Stimulated activated CD8-positive, alpha-beta memory T cell treated with anti-CD3 and anti-CD28 coated beads, Interleukin-7, amount 100 ng/mL, for 24 hours (primary cell): Measurements from ENCODE around the gene USP15.
"Not testable (repeated sequence)": the region's sequence is repeated elsewhere in the genome, so short reads cannot be mapped to it uniquely, and the experiment has no call there.

Experiments used
- DNase-seq: peaks from one replicate; pipeline ENCODE4 v3.0.0-alpha.2; 2020; ENCODE audit warnings: low read depth

Gene USP15

DNA sequence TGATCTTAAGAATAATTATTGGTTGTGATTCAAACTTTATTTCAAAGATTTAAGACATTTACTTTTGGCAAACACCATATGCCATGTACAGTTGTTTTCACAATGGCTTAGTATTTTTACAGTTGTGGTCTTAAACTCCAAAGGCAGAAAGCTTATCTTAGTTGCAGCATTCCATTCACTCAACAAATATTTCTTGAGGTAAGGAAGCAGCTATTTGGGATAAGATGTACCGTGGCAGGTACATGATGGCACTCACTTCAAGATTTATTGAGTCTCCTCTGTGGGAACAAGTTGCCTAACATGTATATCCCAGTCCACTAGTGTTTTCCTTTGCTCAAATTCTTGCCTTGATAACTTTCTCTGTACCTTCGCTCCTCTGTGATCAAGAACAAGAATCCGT lies 198.4 kb downstream of the USP15 start:
- DNase-seq, result no peak

DNA sequence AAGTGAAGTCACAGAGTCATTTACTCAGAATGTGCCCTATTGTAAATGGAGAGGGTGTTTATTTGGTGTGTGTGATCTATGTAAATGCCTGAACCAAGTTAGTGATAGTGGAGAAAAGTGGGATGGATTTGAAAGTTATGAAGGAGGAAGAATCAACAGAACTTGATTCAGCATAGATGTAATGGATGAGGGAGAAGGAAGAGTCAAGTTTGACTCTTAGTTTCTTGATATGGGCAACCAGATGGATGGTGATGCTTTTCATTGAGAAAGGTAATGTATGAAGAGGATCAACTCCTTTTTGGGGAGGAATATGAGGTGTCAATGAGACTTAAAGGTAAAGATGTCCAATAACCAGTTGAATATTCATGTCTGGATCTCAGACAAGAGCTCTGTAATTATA lies 199.8 kb downstream of the USP15 start:
- DNase-seq, result no peak

- not testable (repeated sequence) for DNase-seq
Measured at GRCh38 chr12:62461171-62461837, 201.1 kb downstream of the USP15 start.

GRCh38 chr12:62463252-62463651 lies 203.0 kb downstream of the USP15 start:
- not testable (repeated sequence) for DNase-seq
